ENCODE data around the gene TERT. TPM values are rescaled to one million over a fixed set of nuclear protein-coding genes. Genes with fewer than 3 reads are reported as not detected.

The TERT gene
- total and polyA plus RNA-seq, 2 experiments from 2014 or later = 0.08 TPM; not detected in 1

- Histone ChIP-seq H3K9me2 (replicated peaks; ENCODE audit: insufficient read depth) (no peaks in the 10 kb centered on the region), H2AFZ (no peak overlapping the region), H3K36me3 (replicated peaks; ENCODE audit: insufficient read depth, low read depth) (no peaks in the 10 kb centered on the region), H3K4me1 (ENCODE audit: insufficient read depth) (no peaks in the 10 kb centered on the region), H3K27me3 (no peaks in the 10 kb centered on the region), H3K79me2 (peaks cover 7% of the 10 kb centered on the region), H3K4me3 (no peak overlapping the region), H3K27ac (no peak overlapping the region), H3K9me3 (ENCODE audit: low read depth) (no peaks in the 10 kb centered on the region), H4K20me1 (ENCODE audit: insufficient read depth, poor library complexity, severe bottlenecking) (no peaks in the 10 kb centered on the region), H3K4me2 (no peak overlapping the region)
- WGBS (ENCODE audit: low lambda C conversion rate, missing lambda C conversion rate) = 90% methylated on average over 20 of the region's 22 CpGs
- no peak for TF ChIP-seq EZH2 (IDR thresholded peaks at IDR 0.05; ENCODE audit: borderline replicate concordance)
- no peak for TF ChIP-seq CTCF (IDR thresholded peaks at IDR 0.05; ENCODE audit: poor library complexity)
- no peak for TF ChIP-seq EZH2phosphoT487 (IDR thresholded peaks at IDR 0.05; ENCODE audit: low read depth, severe bottlenecking, unreplicated experiment)
- DNase-seq (ENCODE audit: low spot score) = no peak
Observed at GRCh38 chr5:1336749-1337488, 42.1 kb upstream of the TERT start.

GRCh38 chr5:1336106-1336561, 41.3 kb upstream of the TERT start:
- no peaks in the 10 kb centered on the region for H4K20me1 ChIP-seq (ENCODE audit: insufficient read depth, poor library complexity, severe bottlenecking)
- H3K9me2 ChIP-seq (replicated peaks; ENCODE audit: insufficient read depth) = no peaks in the 10 kb centered on the region
- no peaks in the 10 kb centered on the region for H3K27me3 ChIP-seq
- no peaks in the 10 kb centered on the region for H3K4me1 ChIP-seq (ENCODE audit: insufficient read depth)
- TF ChIP-seq EZH2phosphoT487 (IDR thresholded peaks at IDR 0.05; ENCODE audit: low read depth, severe bottlenecking, unreplicated experiment) (no peak), EZH2 (IDR thresholded peaks at IDR 0.05; ENCODE audit: borderline replicate concordance) (no peak), CTCF (IDR thresholded peaks at IDR 0.05; ENCODE audit: poor library complexity) (no peak)
- H2AFZ ChIP-seq = no peak overlapping the region
- H3K4me2 ChIP-seq = no peak overlapping the region
- H3K9me3 ChIP-seq (ENCODE audit: low read depth) = no peaks in the 10 kb centered on the region
- H3K79me2 ChIP-seq = peaks cover 3% of the 10 kb centered on the region
- 97% methylated on average over 14 of the region's 14 CpGs for WGBS (ENCODE audit: low lambda C conversion rate, missing lambda C conversion rate)
- no peak overlapping the region for H3K27ac ChIP-seq
- no peak overlapping the region for H3K4me3 ChIP-seq
- H3K36me3 ChIP-seq (replicated peaks; ENCODE audit: insufficient read depth, low read depth) = no peaks in the 10 kb centered on the region
- no peak for DNase-seq (ENCODE audit: low spot score)

- no peaks in the 10 kb centered on the region for H4K20me1 ChIP-seq (ENCODE audit: insufficient read depth, poor library complexity, severe bottlenecking)
- H3K36me3 ChIP-seq (replicated peaks; ENCODE audit: insufficient read depth, low read depth) = no peaks in the 10 kb centered on the region
- H3K79me2 ChIP-seq = peaks cover 2% of the 10 kb centered on the region
- H3K4me1 ChIP-seq (ENCODE audit: insufficient read depth) = no peaks in the 10 kb centered on the region
- H3K27me3 ChIP-seq = no peaks in the 10 kb centered on the region
- no peak for DNase-seq (ENCODE audit: low spot score)
- TF ChIP-seq EZH2phosphoT487 (IDR thresholded peaks at IDR 0.05; ENCODE audit: low read depth, severe bottlenecking, unreplicated experiment) (no peak), CTCF (IDR thresholded peaks at IDR 0.05; ENCODE audit: poor library complexity) (no peak), EZH2 (IDR thresholded peaks at IDR 0.05; ENCODE audit: borderline replicate concordance) (no peak)
- no peak overlapping the region for H3K4me3 ChIP-seq
- no peaks in the 10 kb centered on the region for H3K9me3 ChIP-seq (ENCODE audit: low read depth)
- H3K9me2 ChIP-seq (replicated peaks; ENCODE audit: insufficient read depth) = no peaks in the 10 kb centered on the region
- WGBS (ENCODE audit: low lambda C conversion rate, missing lambda C conversion rate) = 97% methylated on average over 19 of the region's 19 CpGs
- no peak overlapping the region for H3K4me2 ChIP-seq
- no peak overlapping the region for H2AFZ ChIP-seq
- H3K27ac ChIP-seq = no peak overlapping the region
Observed at GRCh38 chr5:1335540-1336095, 40.8 kb upstream of the TERT start.

Data from hepatocyte (in vitro differentiated cells).